HL-60 (cell line): Measurements from ENCODE around the gene EIF4G1.

Experiments
- CTCF ChIP-seq: IDR thresholded peaks from one replicate; pipeline ENCODE4 v1.5.1; 2011; ENCODE audit warnings: low read length, control low read depth, inconsistent platforms; ENCODE audit not compliant: insufficient read depth
- POLR2AphosphoS5 ChIP-seq: IDR thresholded peaks from 2 replicates; pipeline ENCODE4 v1.6.1; 2012; ENCODE audit warnings: low read depth

GRCh38 chr3:184314363-184314699 is at the start of gene EIF4G1:
- no peak for TF ChIP-seq CTCF
- peak; percentile 91 for TF ChIP-seq POLR2AphosphoS5
